NCI-H2029 (cell line): Measurements from ENCODE around the gene DAAM2.

Experiments
- DNase-seq: peaks from one replicate; lab custom pipeline; 2025; lab: John Stamatoyannopoulos, UW

Gene DAAM2

GRCh38 chr6:39791850-39792539 lies at the start of gene DAAM2:
Gene DAAM2, plus strand, starts transcription at chr6:39792376. Its CDS starts 63,927 bp downstream, at chr6:39856303.
- no peak for DNase-seq

GRCh38 chr6:39746795-39747194 lies 45.4 kb upstream of the DAAM2 start:
- no peak for DNase-seq

- DNase-seq = no peak
These were observed 39.1 kb upstream of the DAAM2 start for GRCh38 chr6:39752835-39753724.

- no peak for DNase-seq
These were observed 38.5 kb upstream of the DAAM2 start for GRCh38 chr6:39753725-39754045.

GRCh38 chr6:39754514-39755115 lies 37.6 kb upstream of the DAAM2 start:
- no peak for DNase-seq

GRCh38 chr6:39755231-39755630 lies 36.9 kb upstream of the DAAM2 start:
- no peak for DNase-seq

- no peak for DNase-seq
These were observed 35.6 kb upstream of the DAAM2 start for GRCh38 chr6:39756582-39756981.

GRCh38 chr6:39758905-39759605 lies 33.1 kb upstream of the DAAM2 start:
- DNase-seq = no peak

GRCh38 chr6:39760226-39760952 lies 31.8 kb upstream of the DAAM2 start:
- no peak for DNase-seq

GRCh38 chr6:39765508-39766065 lies 26.6 kb upstream of the DAAM2 start:
- no peak for DNase-seq

GRCh38 chr6:39769012-39769411 lies 23.2 kb upstream of the DAAM2 start:
- DNase-seq = no peak

GRCh38 chr6:39770446-39770845 lies 21.7 kb upstream of the DAAM2 start:
- no peak for DNase-seq

GRCh38 chr6:39772559-39773273 lies 19.5 kb upstream of the DAAM2 start:
- DNase-seq = no peak

- no peak for DNase-seq
These were observed 18.4 kb upstream of the DAAM2 start for GRCh38 chr6:39773782-39774181.

- no peak for DNase-seq
These were observed 15.6 kb upstream of the DAAM2 start for GRCh38 chr6:39776581-39776980.

- no peak for DNase-seq
These were observed 15.0 kb upstream of the DAAM2 start for GRCh38 chr6:39777218-39777617.

- DNase-seq = no peak
These were observed 14.5 kb upstream of the DAAM2 start for GRCh38 chr6:39777661-39778060.

GRCh38 chr6:39778581-39779255 lies 13.5 kb upstream of the DAAM2 start:
- no peak for DNase-seq

- no peak for DNase-seq
These were observed 6.9 kb upstream of the DAAM2 start for GRCh38 chr6:39785281-39785680.

- no peak for DNase-seq
These were observed 5.5 kb upstream of the DAAM2 start for GRCh38 chr6:39786649-39787048.
